B cell (primary cell): ENCODE data around the gene SPDYA. TPM values are rescaled to one million over a fixed set of nuclear protein-coding genes. Genes with fewer than 3 reads are reported as not detected.

Experiments used
- ATAC-seq: fragments of 200-7000 bp; cut with Tn5 transposase; one replicate; pipeline ENCODE4 v1.10.0; 2021; ENCODE audit warnings: low read depth, mild to moderate bottlenecking, moderate number of reproducible peaks, moderate library complexity
- CTCF ChIA-PET: fragments of 350-600 bp; sonication (Branson Sonifier 250); formaldehyde crosslinking; loops from one replicate; lab custom pipeline; 2021; ENCODE audit warnings: antibody characterized with exemption, inconsistent platforms; lab: Charles Lee
- POLR2A ChIA-PET: fragments of 350-600 bp; sonication (Branson Sonifier 250); formaldehyde crosslinking; loops from one replicate; lab custom pipeline; 2021; ENCODE audit warnings: antibody characterized with exemption; lab: Charles Lee
- DNase-seq: peaks from one replicate; pipeline ENCODE4 v3.0.0; 2013
- H2AFZ ChIP-seq: 2 replicates; pipeline ENCODE4 v1.6.1; 2012; ENCODE audit warnings: mild to moderate bottlenecking, low read depth, low read length; ENCODE audit not compliant: insufficient read depth, poor library complexity, severe bottlenecking
- H3K27ac ChIP-seq, 2 donors: 1 replicate in 1 of 2; 2 replicates in 1 of 2; pipeline ENCODE4 v1.5.1; 2012 to 2013; ENCODE audit warnings: low read length in 2 of 2, mild to moderate bottlenecking in 2 of 2, moderate library complexity in 1 of 2
- H3K27me3 ChIP-seq, 4 experiments: fragments of 200-600 bp in 1 of 4; sonication (generic) in 1 of 4; replicated peaks in 1 of 4; 1 replicate in 2 of 4; 2 replicates in 2 of 4; pipeline versions ENCODE4 v1.6.1 to v1.7.0; 2013 to 2016; ENCODE audit warnings: low read length in 3 of 4, mild to moderate bottlenecking in 2 of 4, mixed read lengths in 1 of 4, moderate library complexity in 1 of 4; ENCODE audit not compliant: insufficient read depth in 4 of 4, control insufficient read depth in 3 of 4; ENCODE audit errors: control extremely low read depth in 1 of 4
- H3K36me3 ChIP-seq, 2 experiments: replicated peaks in 1 of 2; 1 replicate in 1 of 2; 2 replicates in 1 of 2; pipeline versions ENCODE4 v1.6.1 to v1.7.1; 2013; ENCODE audit warnings: low read length in 1 of 2; ENCODE audit not compliant: insufficient read depth in 2 of 2, control insufficient read depth in 1 of 2; ENCODE audit errors: control extremely low read depth in 1 of 2, extremely low read depth in 1 of 2
- H3K4me1 ChIP-seq, 2 donors: fragments of 200-600 bp in 1 of 2; sonication (generic) in 1 of 2; 1 replicate in 1 of 2; 2 replicates in 1 of 2; pipeline versions ENCODE4 v1.5.1 to v1.6.1; 2013 to 2017; ENCODE audit warnings: low read length in 2 of 2; ENCODE audit not compliant: control insufficient read depth in 2 of 2, insufficient read depth in 2 of 2
- H3K4me2 ChIP-seq: replicated peaks from 2 replicates; pipeline ENCODE3; 2012; ENCODE audit warnings: mild to moderate bottlenecking, low read depth, low read length; ENCODE audit not compliant: poor library complexity, severe bottlenecking
- H3K4me3 ChIP-seq, 5 experiments: fragments of 200-600 bp in 1 of 5; sonication (generic) in 1 of 5; 1 replicate in 3 of 5; 2 replicates in 2 of 5; pipeline versions ENCODE4 v1.5.1 to v1.7.0; 2011 to 2016; ENCODE audit warnings: low read length in 4 of 5, mild to moderate bottlenecking in 4 of 5, low read depth in 2 of 5, control low read depth in 1 of 5, moderate library complexity in 1 of 5; ENCODE audit not compliant: insufficient read depth in 1 of 5; ENCODE audit errors: control extremely low read depth in 1 of 5, extremely low read depth in 1 of 5
- H3K79me2 ChIP-seq: fragments of 200-600 bp; sonication (generic); one replicate; pipeline ENCODE4 v1.6.0; 2016; ENCODE audit warnings: low read length; ENCODE audit not compliant: control insufficient read depth, insufficient read depth
- H3K9ac ChIP-seq: fragments of 200-600 bp; sonication (generic); 2 replicates; pipeline ENCODE4 v1.6.1; 2017; ENCODE audit warnings: mild to moderate bottlenecking, low read length, moderate library complexity
- H3K9me3 ChIP-seq, 3 donors: one replicate each; pipeline versions ENCODE4 v1.6.1 to v1.7.1; 2013; ENCODE audit warnings: low read length in 2 of 3; ENCODE audit not compliant: control insufficient read depth in 2 of 3, insufficient read depth in 1 of 3; ENCODE audit errors: control extremely low read depth in 1 of 3
- H4K20me1 ChIP-seq: 2 replicates; pipeline ENCODE4 v1.6.0; 2012; ENCODE audit warnings: mild to moderate bottlenecking, low read length; ENCODE audit not compliant: insufficient read depth, control insufficient read depth, poor library complexity, severe bottlenecking
- H3K27ac Mint-ChIP-seq: one replicate; pipeline ENCODE4 v1.8.0; 2021; ENCODE audit warnings: mixed read lengths
- H3K27me3 Mint-ChIP-seq: one replicate; pipeline ENCODE4 v1.8.0; 2021; ENCODE audit warnings: mixed read lengths
- H3K4me1 Mint-ChIP-seq: one replicate; pipeline ENCODE4 v1.8.0; 2021; ENCODE audit warnings: mixed read lengths
- H3K4me3 Mint-ChIP-seq: one replicate; pipeline ENCODE4 v1.8.0; 2021; ENCODE audit warnings: mixed read lengths
- H3K9me3 Mint-ChIP-seq: one replicate; pipeline ENCODE4 v1.8.0; 2022; ENCODE audit warnings: mixed read lengths; ENCODE audit not compliant: insufficient read depth
- CTCF ChIP-seq: fragments of 200-600 bp; IDR thresholded peaks from one replicate; pipeline ENCODE4 v1.8.0; 2022; ENCODE audit warnings: antibody characterized with exemption, mild to moderate bottlenecking
- EZH2 ChIP-seq: IDR thresholded peaks from 2 replicates; pipeline ENCODE4 v1.6.1; 2012; ENCODE audit warnings: borderline replicate concordance, low read depth, mild to moderate bottlenecking, moderate library complexity, low read length; ENCODE audit not compliant: insufficient read depth, poor library complexity, severe bottlenecking
- WGBS: methylation state at CpG from one replicate; pipeline ENCODE4 v1.1.5; 2013; ENCODE audit warnings: missing lambda C conversion rate; ENCODE audit not compliant: insufficient coverage; 5-methylcytosine and 5-hydroxymethylcytosine counted together
- intact Hi-C: fragments of 100-400 bp; cut with micrococcal nuclease; formaldehyde crosslinking; loops from one replicate; pipeline ENCODE4 v1.10.0; 2022
- polyA plus RNA-seq: library from polyadenylated mRNA; depleted of rRNA; stranded (reverse); fragments of >200 nt; gene quantifications from 2 replicates; pipeline ENCODE4 v1.2.3, GENCODE V29; 2012
- total RNA-seq, 2 donors: library from RNA; stranded (reverse); fragments of 120-200 nt in 1 of 2; gene quantifications; 1 replicate in 1 of 2; 2 replicates in 1 of 2; pipeline versions ENCODE4 v1.2.3 to v1.2.4, GENCODE V29; 2013 to 2022

The SPDYA gene
- total and polyA plus RNA-seq, 2 donors (not counting 1 experiment from before 2014, with no cell fraction given) = 3.5 TPM; not detected in 1

DNA sequence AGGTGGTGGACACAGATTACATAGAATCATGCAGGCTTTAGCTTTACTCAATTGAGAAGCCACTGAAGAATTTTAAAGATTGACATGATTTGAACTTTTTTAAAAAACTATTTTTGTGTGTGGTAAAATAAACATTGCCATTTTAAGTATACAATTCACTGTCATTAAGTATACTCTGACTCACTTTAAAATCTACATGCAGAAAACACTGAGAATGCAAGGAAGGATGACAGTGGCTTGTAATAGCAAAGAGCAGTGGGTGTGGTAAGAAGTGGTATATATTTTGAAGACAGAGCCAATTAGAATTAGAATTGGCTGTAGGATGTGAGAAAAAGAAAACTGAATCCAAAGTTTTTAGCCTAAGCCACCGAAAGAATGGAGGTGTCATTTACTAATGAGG, 44.6 kb downstream of the SPDYA start:
- WGBS = 100% methylated on average over 1 of the region's 1 CpG
- no peak overlapping the region for H3K4me3 Mint-ChIP-seq
- Histone ChIP-seq H3K4me3 (no peak overlapping the region), H3K27ac (no peak overlapping the region), H3K9me3 (no peaks in the 10 kb centered on the region), H3K9ac (no peak overlapping the region), H2AFZ (no peak overlapping the region), H3K36me3 (peaks cover 0 to 8% of the 10 kb centered on the region in 2 experiments), H3K4me2 (no peak overlapping the region), H3K79me2 (no peaks in the 10 kb centered on the region), H3K27me3 (no peaks in the 10 kb centered on the region), H4K20me1 (no peaks in the 10 kb centered on the region), H3K4me1 (no peaks in the 10 kb centered on the region)
- TF ChIP-seq EZH2 (no peak), CTCF (no peak)
- intact Hi-C loops = no loop called here
- no peak overlapping the region for H3K27ac Mint-ChIP-seq
- CTCF ChIA-PET = interaction anchor here (0.8 kb wide), 1 partner anchor 34 kb away, joined by 5 read pairs; no protein-coding TSS in a partner anchor
- ATAC-seq (no peak), DNase-seq (no peak)
- H3K9me3 Mint-ChIP-seq = no peaks in the 10 kb centered on the region
- no peaks in the 10 kb centered on the region for H3K4me1 Mint-ChIP-seq
- POLR2A ChIA-PET = no interaction called here
- H3K27me3 Mint-ChIP-seq = no peaks in the 10 kb centered on the region

- no peak overlapping the region for H3K4me3 ChIP-seq
- intact Hi-C loops = no loop called here
- H3K36me3 ChIP-seq = peaks cover 3 to 16% of the 10 kb centered on the region in 2 experiments
- H3K27me3 ChIP-seq = no peaks in the 10 kb centered on the region
- Mint-ChIP-seq H3K27me3 (no peaks in the 10 kb centered on the region), H3K9me3 (no peaks in the 10 kb centered on the region), H3K27ac (no peak overlapping the region), H3K4me3 (no peak overlapping the region), H3K4me1 (no peaks in the 10 kb centered on the region)
- CTCF ChIA-PET = no interaction called here
- no peaks in the 10 kb centered on the region for H3K79me2 ChIP-seq
- H3K9ac ChIP-seq = no peak overlapping the region
- H2AFZ ChIP-seq = no peak overlapping the region
- DNase-seq = no peak
- no peak for ATAC-seq
- POLR2A ChIA-PET = no interaction called here
- H3K4me1 ChIP-seq = no peaks in the 10 kb centered on the region
- no peak overlapping the region for H3K4me2 ChIP-seq
- TF ChIP-seq CTCF = no peak
- H3K27ac ChIP-seq = no peak overlapping the region
- no peaks in the 10 kb centered on the region for H3K9me3 ChIP-seq
- H4K20me1 ChIP-seq = no peaks in the 10 kb centered on the region
Measured at GRCh38 chr2:28855977-28856376, 45.3 kb downstream of the SPDYA start.
